Liver (tissue), 9 donors: ENCODE results near the gene RAB28. TPM values are rescaled to one million over a fixed set of nuclear protein-coding genes. Genes with fewer than 3 reads are reported as not detected.

ENCODE experiments used
- DNase-seq: peaks from one replicate; pipeline ENCODE4 v3.0.0-alpha.2; 2017; ENCODE audit warnings: low spot score
- H3K27ac ChIP-seq, 2 donors: one replicate each; pipeline ENCODE4 v1.7.0; 2013; ENCODE audit warnings: inconsistent platforms in 2 of 2, low read length in 2 of 2, control low read depth in 1 of 2, low read depth in 1 of 2, mild to moderate bottlenecking in 1 of 2
- H3K27me3 ChIP-seq, 4 donors: one replicate each; pipeline versions ENCODE4 v1.6.1 to v1.7.0; 2013; ENCODE audit warnings: low read length in 3 of 4, inconsistent platforms in 1 of 4, mild to moderate bottlenecking in 1 of 4, moderate library complexity in 1 of 4; ENCODE audit not compliant: control insufficient read depth in 4 of 4, insufficient read depth in 4 of 4
- H3K36me3 ChIP-seq, 4 donors: one replicate each; pipeline versions ENCODE4 v1.6.1 to v1.7.0; 2013; ENCODE audit warnings: low read length in 3 of 4, mild to moderate bottlenecking in 3 of 4, low read depth in 1 of 4, moderate library complexity in 1 of 4; ENCODE audit not compliant: control insufficient read depth in 4 of 4, insufficient read depth in 3 of 4
- H3K4me1 ChIP-seq, 4 donors: one replicate each; pipeline versions ENCODE4 v1.6.1 to v1.7.0; 2013; ENCODE audit warnings: low read length in 3 of 4, mild to moderate bottlenecking in 3 of 4, moderate library complexity in 1 of 4; ENCODE audit not compliant: control insufficient read depth in 4 of 4, insufficient read depth in 4 of 4
- H3K4me3 ChIP-seq, 3 donors: one replicate each; pipeline versions ENCODE4 v1.6.1 to v1.7.0; 2013; ENCODE audit warnings: low read length in 3 of 3, control low read depth in 1 of 3, low read depth in 1 of 3, mild to moderate bottlenecking in 1 of 3
- H3K9ac ChIP-seq, 2 donors: one replicate each; pipeline ENCODE4 v1.7.0; 2013; ENCODE audit warnings: low read length in 2 of 2, mild to moderate bottlenecking in 2 of 2, moderate library complexity in 2 of 2, control low read depth in 1 of 2, low read depth in 1 of 2
- H3K9me3 ChIP-seq, 4 donors: one replicate each; pipeline versions ENCODE4 v1.6.1 to v1.7.0; 2013; ENCODE audit warnings: low read length in 3 of 4; ENCODE audit not compliant: control insufficient read depth in 4 of 4
- ATF3 ChIP-seq: IDR thresholded peaks from 2 replicates; pipeline ENCODE4 v1.6.1; 2016; ENCODE audit warnings: antibody characterized with exemption
- CTCF ChIP-seq: fragments of 150-350 bp; IDR thresholded peaks from 2 replicates; pipeline ENCODE4 v1.5.1; 2017; ENCODE audit warnings: improper control_type of control experiment, low read depth, low read length; ENCODE audit not compliant: missing input control
- EGR1 ChIP-seq, 2 donors: IDR thresholded peaks; 2 replicates each; pipeline ENCODE4 v1.6.1; 2016 to 2018; ENCODE audit warnings: antibody characterized with exemption in 2 of 2, low read depth in 2 of 2
- FOXA1 ChIP-seq: IDR thresholded peaks from 2 replicates; pipeline ENCODE4 v1.6.1; 2016; ENCODE audit warnings: antibody characterized with exemption
- FOXA2 ChIP-seq: IDR thresholded peaks from 2 replicates; pipeline ENCODE4 v1.6.1; 2016; ENCODE audit warnings: antibody characterized with exemption
- GABPA ChIP-seq, 2 donors: IDR thresholded peaks in 1 of 2; conservative IDR thresholded peaks in 1 of 2; 2 replicates each; pipeline ENCODE4 v1.6.1; 2016; ENCODE audit warnings: antibody characterized with exemption in 2 of 2, mild to moderate bottlenecking in 1 of 2, moderate library complexity in 1 of 2
- HNF4A ChIP-seq, 2 donors: conservative IDR thresholded peaks; 2 replicates each; pipeline ENCODE4 v1.6.1; 2016; ENCODE audit warnings: antibody characterized with exemption in 2 of 2, mild to moderate bottlenecking in 2 of 2
- HNF4G ChIP-seq: IDR thresholded peaks from 2 replicates; pipeline ENCODE4 v1.6.1; 2016; ENCODE audit warnings: antibody characterized with exemption
- JUND ChIP-seq, 2 donors: IDR thresholded peaks; 2 replicates each; pipeline ENCODE4 v1.6.1; 2016; ENCODE audit warnings: antibody characterized with exemption in 2 of 2
- NR2F2 ChIP-seq: IDR thresholded peaks from 2 replicates; pipeline ENCODE4 v1.6.1; 2016; ENCODE audit warnings: antibody characterized with exemption
- RAD21 ChIP-seq, 2 donors: IDR thresholded peaks; 2 replicates each; pipeline ENCODE4 v1.6.1; 2016; ENCODE audit warnings: antibody characterized with exemption in 2 of 2, mild to moderate bottlenecking in 2 of 2
- RXRA ChIP-seq, 2 donors: IDR thresholded peaks; 2 replicates each; pipeline ENCODE4 v1.6.1; 2017 to 2018; ENCODE audit warnings: antibody characterized with exemption in 2 of 2, mild to moderate bottlenecking in 1 of 2
- SP1 ChIP-seq: IDR thresholded peaks from 2 replicates; pipeline ENCODE4 v1.6.1; 2018; ENCODE audit warnings: antibody characterized with exemption, mild to moderate bottlenecking
- TAF1 ChIP-seq: conservative IDR thresholded peaks from 2 replicates; pipeline ENCODE4 v1.6.1; 2016; ENCODE audit warnings: antibody characterized with exemption, mild to moderate bottlenecking
- YY1 ChIP-seq: IDR thresholded peaks from 2 replicates; pipeline ENCODE4 v1.6.1; 2016; ENCODE audit warnings: antibody characterized with exemption, mild to moderate bottlenecking
- ZBTB33 ChIP-seq: IDR thresholded peaks from 2 replicates; pipeline ENCODE4 v1.6.1; 2016; ENCODE audit warnings: antibody characterized with exemption
- WGBS: extraction: QIAGEN DNeasy Blood & Tissue Kit; methylation state at CpG from one replicate; pipeline ENCODE4 v1.1.7; 2013; 5-methylcytosine and 5-hydroxymethylcytosine counted together
- polyA plus RNA-seq, 2 donors: library from polyadenylated mRNA; stranded (reverse) in 1 of 2; unstranded in 1 of 2; fragments of 200-250 nt in 1 of 2; fragments of >200 nt in 1 of 2; fragmentation: Nextera tagmentation in 1 of 2; extraction: Ambion mirVana in 1 of 2; gene quantifications; one replicate each; pipeline versions ENCODE4 v1.2.1 to v1.2.3, GENCODE V29; 2013 to 2015
- total RNA-seq, 2 donors: library from RNA; depleted of rRNA; stranded (reverse); fragments of >200 nt; gene quantifications; one replicate each; pipeline ENCODE4 v1.2.3, GENCODE V29; 2014
- TF ChIP-seq, protein P1 (sequence below): IDR thresholded peaks from 2 replicates; pipeline ENCODE4 v1.6.1; 2016; ENCODE audit warnings: antibody characterized with exemption, mild to moderate bottlenecking
- TF ChIP-seq, protein P2 (sequence below): IDR thresholded peaks from 2 replicates; pipeline ENCODE4 v1.6.1; 2016; ENCODE audit warnings: antibody characterized with exemption
- donor health status: healthy.
- donor health status: healthy.
- donor health status: healthy.
- donor health status: healthy.
- donor health status: healthy.

Gene RAB28
- total and polyA plus RNA-seq, 4 donors: 3.9 to 7.7 (median 6.8) TPM

DNA sequence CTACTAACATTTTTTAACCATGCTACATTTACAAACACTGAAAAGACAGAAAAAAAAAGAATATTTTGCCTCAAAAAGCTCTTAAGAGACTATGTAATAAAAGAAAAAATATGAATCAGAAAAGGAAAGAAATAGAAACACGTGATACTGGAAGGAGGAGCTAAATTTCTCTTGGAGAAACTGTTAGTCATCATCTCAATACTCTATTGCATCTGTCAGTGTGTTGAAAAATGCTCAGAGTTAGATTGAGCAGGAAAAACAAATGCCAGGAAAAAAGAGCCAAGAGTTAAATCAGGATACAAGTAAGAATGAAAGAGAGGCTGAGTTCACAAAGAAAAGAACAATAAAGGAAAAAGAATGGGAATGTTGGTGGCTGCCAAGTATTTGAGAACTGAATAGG lies 2.6 kb downstream of the RAB28 start:
- H3K4me1 ChIP-seq: peaks cover 2 to 18% (median 17%) of the 10 kb centered on the region in 4 donors
- H3K27me3 ChIP-seq: no peaks in the 10 kb centered on the region
- H3K4me3 ChIP-seq: no peak overlapping the region
- H3K9ac ChIP-seq: no peak overlapping the region
- no peak overlapping the region for H3K27ac ChIP-seq
- WGBS: 60% methylated on average over 1 of the region's 1 CpG
- no peak for TF ChIP-seq CTCF
- TF ChIP-seq HNF4A (conservative IDR thresholded peaks at IDR 0.05): no peak
- TF ChIP-seq GABPA (IDR thresholded peaks at IDR 0.05 in 1 of 2, conservative IDR thresholded peaks at IDR 0.05 in 1 of 2): no peak
- TF ChIP-seq SP1: no peak
- TF ChIP-seq, protein P1, sequence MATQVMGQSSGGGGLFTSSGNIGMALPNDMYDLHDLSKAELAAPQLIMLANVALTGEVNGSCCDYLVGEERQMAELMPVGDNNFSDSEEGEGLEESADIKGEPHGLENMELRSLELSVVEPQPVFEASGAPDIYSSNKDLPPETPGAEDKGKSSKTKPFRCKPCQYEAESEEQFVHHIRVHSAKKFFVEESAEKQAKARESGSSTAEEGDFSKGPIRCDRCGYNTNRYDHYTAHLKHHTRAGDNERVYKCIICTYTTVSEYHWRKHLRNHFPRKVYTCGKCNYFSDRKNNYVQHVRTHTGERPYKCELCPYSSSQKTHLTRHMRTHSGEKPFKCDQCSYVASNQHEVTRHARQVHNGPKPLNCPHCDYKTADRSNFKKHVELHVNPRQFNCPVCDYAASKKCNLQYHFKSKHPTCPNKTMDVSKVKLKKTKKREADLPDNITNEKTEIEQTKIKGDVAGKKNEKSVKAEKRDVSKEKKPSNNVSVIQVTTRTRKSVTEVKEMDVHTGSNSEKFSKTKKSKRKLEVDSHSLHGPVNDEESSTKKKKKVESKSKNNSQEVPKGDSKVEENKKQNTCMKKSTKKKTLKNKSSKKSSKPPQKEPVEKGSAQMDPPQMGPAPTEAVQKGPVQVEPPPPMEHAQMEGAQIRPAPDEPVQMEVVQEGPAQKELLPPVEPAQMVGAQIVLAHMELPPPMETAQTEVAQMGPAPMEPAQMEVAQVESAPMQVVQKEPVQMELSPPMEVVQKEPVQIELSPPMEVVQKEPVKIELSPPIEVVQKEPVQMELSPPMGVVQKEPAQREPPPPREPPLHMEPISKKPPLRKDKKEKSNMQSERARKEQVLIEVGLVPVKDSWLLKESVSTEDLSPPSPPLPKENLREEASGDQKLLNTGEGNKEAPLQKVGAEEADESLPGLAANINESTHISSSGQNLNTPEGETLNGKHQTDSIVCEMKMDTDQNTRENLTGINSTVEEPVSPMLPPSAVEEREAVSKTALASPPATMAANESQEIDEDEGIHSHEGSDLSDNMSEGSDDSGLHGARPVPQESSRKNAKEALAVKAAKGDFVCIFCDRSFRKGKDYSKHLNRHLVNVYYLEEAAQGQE: no peak
- TF ChIP-seq ZBTB33: no peak
- TF ChIP-seq EGR1 (IDR thresholded peaks at IDR 0.05; ENCODE audit: low read depth in 2 of 2): no peak
- no peak for TF ChIP-seq RXRA (IDR thresholded peaks at IDR 0.05)
- TF ChIP-seq ATF3: no peak
- TF ChIP-seq YY1: no peak
- TF ChIP-seq RAD21 (IDR thresholded peaks at IDR 0.05): no peak
- TF ChIP-seq FOXA1: no peak
- TF ChIP-seq, protein P2, sequence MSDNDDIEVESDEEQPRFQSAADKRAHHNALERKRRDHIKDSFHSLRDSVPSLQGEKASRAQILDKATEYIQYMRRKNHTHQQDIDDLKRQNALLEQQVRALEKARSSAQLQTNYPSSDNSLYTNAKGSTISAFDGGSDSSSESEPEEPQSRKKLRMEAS: no peak
- TF ChIP-seq TAF1: no peak
- no peak for TF ChIP-seq HNF4G
- no peak for TF ChIP-seq NR2F2
- TF ChIP-seq FOXA2: no peak
- TF ChIP-seq JUND (IDR thresholded peaks at IDR 0.05): no peak
- peaks cover 0 to 3% (median 0%) of the 10 kb centered on the region in 4 donors for H3K36me3 ChIP-seq
- no peak for DNase-seq
- H3K9me3 ChIP-seq: no peaks in the 10 kb centered on the region
